ENCODE data around the gene RAB6B. TPM values are rescaled to one million over a fixed set of nuclear protein-coding genes. Genes with fewer than 3 reads are reported as not detected.
A peak's percentile ranks its signal among the peaks of the same experiment; 100 is the strongest.

RAB6B gene
- total RNA-seq, 1 donor from 2014 or later = 11.3 TPM

DNA sequence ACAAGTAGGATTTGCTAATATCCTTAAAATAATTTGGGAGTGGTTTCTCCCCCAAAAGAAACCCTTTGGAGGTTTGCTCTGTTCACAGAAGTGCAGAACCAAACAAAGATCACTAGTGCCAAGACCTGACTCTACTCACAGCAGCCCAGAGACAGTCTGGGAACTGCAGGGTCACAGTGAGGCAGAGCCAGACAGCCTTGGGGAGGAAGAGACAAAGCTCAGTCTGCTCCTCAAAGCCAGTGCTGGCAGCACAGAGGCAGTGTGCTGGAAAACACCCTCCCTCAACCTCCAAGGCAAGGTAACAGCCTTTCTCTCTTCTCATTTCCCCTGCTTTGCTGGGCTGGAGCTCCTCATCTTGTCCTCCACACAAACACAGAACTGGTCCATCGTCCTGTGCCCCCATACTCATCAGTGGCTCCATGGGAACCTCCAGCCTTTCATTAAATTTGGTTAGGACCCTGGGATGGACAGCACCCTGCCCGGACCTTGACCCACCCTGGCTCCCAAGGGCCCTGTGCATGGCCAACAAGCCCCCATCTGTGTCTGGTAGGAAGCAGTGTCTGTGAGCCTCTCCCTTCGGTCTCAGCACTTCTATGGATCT lies 12.6 kb downstream of the RAB6B start:
- Mint-ChIP-seq H3K4me1 (ENCODE audit: unreplicated experiment) (no peaks in the 10 kb centered on the region), H3K4me3 (ENCODE audit: unreplicated experiment) (no peak overlapping the region), H3K36me3 (ENCODE audit: unreplicated experiment) (peaks cover 2% of the 10 kb centered on the region), H3K27me3 (ENCODE audit: unreplicated experiment) (no peaks in the 10 kb centered on the region), H3K27ac (ENCODE audit: unreplicated experiment) (no peak overlapping the region), H3K9me3 (ENCODE audit: unreplicated experiment) (peaks cover 10% of the 10 kb centered on the region)
- DNase-seq (ENCODE audit: extremely low spot score, unreplicated experiment) = peak; percentile 67
- TF ChIP-seq, protein P1, sequence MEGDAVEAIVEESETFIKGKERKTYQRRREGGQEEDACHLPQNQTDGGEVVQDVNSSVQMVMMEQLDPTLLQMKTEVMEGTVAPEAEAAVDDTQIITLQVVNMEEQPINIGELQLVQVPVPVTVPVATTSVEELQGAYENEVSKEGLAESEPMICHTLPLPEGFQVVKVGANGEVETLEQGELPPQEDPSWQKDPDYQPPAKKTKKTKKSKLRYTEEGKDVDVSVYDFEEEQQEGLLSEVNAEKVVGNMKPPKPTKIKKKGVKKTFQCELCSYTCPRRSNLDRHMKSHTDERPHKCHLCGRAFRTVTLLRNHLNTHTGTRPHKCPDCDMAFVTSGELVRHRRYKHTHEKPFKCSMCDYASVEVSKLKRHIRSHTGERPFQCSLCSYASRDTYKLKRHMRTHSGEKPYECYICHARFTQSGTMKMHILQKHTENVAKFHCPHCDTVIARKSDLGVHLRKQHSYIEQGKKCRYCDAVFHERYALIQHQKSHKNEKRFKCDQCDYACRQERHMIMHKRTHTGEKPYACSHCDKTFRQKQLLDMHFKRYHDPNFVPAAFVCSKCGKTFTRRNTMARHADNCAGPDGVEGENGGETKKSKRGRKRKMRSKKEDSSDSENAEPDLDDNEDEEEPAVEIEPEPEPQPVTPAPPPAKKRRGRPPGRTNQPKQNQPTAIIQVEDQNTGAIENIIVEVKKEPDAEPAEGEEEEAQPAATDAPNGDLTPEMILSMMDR (IDR thresholded peaks at IDR 0.05) = no peak

DNA sequence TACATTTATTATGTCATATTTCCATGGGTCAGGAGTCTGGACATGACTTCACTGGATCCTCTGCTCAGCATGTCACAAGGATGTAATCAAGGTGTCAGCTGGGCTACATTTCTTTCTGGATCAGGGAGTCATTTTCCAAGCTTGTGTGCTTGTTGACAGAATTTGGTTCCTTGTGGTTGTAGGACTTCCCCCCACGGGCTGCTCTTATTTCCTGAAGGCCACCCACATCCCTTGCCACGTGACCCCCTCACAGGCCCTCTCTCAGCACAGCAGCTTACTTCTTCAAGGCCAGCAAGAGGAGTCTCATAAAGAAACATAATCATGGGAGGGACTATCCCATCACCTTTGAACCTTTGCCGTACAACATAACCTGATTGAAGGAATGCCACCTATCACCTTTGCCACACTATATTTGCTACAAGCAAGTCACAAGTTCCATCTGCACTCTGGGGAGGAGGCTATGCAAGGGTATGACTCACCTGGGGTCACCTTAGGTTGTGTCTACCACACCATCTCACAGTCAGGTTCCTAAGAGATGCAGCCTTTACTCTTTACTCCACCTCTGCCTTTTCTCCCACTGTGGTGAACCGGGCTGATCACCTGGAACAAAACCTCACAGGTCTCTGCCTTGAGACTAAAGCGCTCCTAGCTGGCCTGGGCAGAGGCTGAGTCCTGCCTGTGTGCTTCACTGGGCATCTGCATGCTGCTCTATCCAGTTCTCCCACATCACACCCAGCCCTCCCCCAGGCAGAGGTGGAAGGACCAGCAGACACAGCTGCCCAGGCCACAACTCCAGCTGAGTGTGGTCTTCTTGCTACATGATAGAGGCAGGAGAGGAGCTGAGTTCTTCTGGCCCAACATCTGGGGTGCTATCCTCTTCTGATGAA lies 13.5 kb downstream of the RAB6B start:
- Mint-ChIP-seq H3K4me3 (ENCODE audit: unreplicated experiment) (no peak overlapping the region), H3K27me3 (ENCODE audit: unreplicated experiment) (no peaks in the 10 kb centered on the region), H3K36me3 (ENCODE audit: unreplicated experiment) (peaks cover 2% of the 10 kb centered on the region), H3K4me1 (ENCODE audit: unreplicated experiment) (no peaks in the 10 kb centered on the region), H3K27ac (ENCODE audit: unreplicated experiment) (no peak overlapping the region), H3K9me3 (ENCODE audit: unreplicated experiment) (peaks cover 13% of the 10 kb centered on the region)
- peak; percentile 68 for DNase-seq (ENCODE audit: extremely low spot score, unreplicated experiment)
- TF ChIP-seq, protein P1 (IDR thresholded peaks at IDR 0.05) = no peak

DNA sequence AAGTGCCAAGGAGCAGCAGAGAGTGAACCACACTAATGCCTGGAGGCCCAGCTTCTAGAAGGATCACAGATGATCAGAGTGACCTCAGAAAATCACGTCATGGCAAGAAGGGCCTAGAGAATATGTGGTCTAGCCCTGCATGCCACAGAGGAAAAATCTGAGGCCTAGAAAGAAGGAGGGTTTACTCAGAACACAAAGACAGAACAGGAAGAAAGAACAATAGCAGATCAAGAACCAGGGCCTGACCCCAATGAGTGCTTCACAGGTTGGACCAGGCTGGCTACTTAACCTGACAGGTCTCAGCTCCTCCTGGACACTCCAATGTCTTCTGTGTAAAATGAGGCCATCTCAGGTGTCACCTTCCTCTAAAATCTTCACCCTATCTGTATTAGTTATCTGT lies 14.2 kb downstream of the RAB6B start:
- Mint-ChIP-seq H3K27ac (ENCODE audit: unreplicated experiment) (no peak overlapping the region), H3K4me3 (ENCODE audit: unreplicated experiment) (no peak overlapping the region), H3K4me1 (ENCODE audit: unreplicated experiment) (no peaks in the 10 kb centered on the region), H3K36me3 (ENCODE audit: unreplicated experiment) (peaks cover 2% of the 10 kb centered on the region), H3K9me3 (ENCODE audit: unreplicated experiment) (peaks cover 13% of the 10 kb centered on the region), H3K27me3 (ENCODE audit: unreplicated experiment) (no peaks in the 10 kb centered on the region)
- TF ChIP-seq, protein P1 (IDR thresholded peaks at IDR 0.05) = no peak
- peak; percentile 34 for DNase-seq (ENCODE audit: extremely low spot score, unreplicated experiment)

DNA sequence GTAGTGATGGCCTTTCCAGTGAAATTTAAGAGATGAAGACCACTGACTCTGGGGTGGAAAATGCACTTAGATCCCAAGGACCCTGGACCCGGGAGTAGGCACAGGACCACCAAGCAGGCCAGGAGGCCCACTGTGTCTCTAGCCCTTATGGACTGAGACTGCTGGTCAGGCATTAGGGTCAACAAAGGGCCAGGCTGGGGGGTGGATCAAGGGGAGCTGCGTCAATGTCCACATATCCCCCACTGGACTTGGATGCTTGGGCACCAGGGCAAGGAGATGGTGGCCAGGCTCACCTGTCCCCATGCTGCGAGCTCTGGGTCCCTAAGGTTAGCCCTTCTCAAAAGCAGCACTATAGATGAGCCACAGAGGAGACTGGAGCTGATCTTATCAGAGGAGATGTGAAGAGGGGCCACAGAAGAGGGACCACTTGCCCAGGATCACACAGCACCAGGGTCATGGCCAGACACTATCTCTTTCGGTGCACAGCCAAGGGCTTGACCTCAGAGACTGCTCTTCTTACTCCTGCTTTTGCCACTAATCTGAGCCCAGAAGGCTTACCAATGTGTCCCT lies 14.7 kb downstream of the RAB6B start:
- no peaks in the 10 kb centered on the region for H3K27me3 Mint-ChIP-seq (ENCODE audit: unreplicated experiment)
- H3K4me3 Mint-ChIP-seq (ENCODE audit: unreplicated experiment) = no peak overlapping the region
- H3K9me3 Mint-ChIP-seq (ENCODE audit: unreplicated experiment) = peaks cover 13% of the 10 kb centered on the region
- peak; percentile 65 for DNase-seq (ENCODE audit: extremely low spot score, unreplicated experiment)
- H3K4me1 Mint-ChIP-seq (ENCODE audit: unreplicated experiment) = no peaks in the 10 kb centered on the region
- H3K27ac Mint-ChIP-seq (ENCODE audit: unreplicated experiment) = no peak overlapping the region
- H3K36me3 Mint-ChIP-seq (ENCODE audit: unreplicated experiment) = peaks cover 2% of the 10 kb centered on the region
- TF ChIP-seq, protein P1 (IDR thresholded peaks at IDR 0.05) = no peak

DNA sequence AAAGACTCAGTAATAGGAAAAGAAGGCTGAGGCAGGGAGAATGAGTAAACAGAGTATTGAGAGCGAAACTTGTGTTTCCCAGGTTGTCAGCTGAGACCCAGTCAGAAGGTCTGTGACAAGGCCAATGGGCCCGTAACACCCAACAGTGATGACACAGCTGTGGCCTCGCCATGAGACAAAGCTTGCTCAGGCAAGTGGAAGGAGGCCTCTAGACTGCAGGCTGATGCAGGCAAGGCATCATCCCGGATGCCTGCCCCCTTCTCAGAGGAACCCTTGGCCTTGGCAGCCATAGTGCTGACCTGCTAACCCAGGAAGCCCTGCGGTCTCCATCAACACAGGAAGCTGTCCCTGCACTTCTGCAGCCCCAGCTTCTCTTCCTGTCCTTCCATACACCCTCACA lies 15.4 kb downstream of the RAB6B start:
- DNase-seq (ENCODE audit: extremely low spot score, unreplicated experiment) = peak; percentile 68
- H3K36me3 Mint-ChIP-seq (ENCODE audit: unreplicated experiment) = peaks cover 2% of the 10 kb centered on the region
- no peaks in the 10 kb centered on the region for H3K4me1 Mint-ChIP-seq (ENCODE audit: unreplicated experiment)
- H3K27ac Mint-ChIP-seq (ENCODE audit: unreplicated experiment) = no peak overlapping the region
- peaks cover 13% of the 10 kb centered on the region for H3K9me3 Mint-ChIP-seq (ENCODE audit: unreplicated experiment)
- no peaks in the 10 kb centered on the region for H3K27me3 Mint-ChIP-seq (ENCODE audit: unreplicated experiment)
- no peak overlapping the region for H3K4me3 Mint-ChIP-seq (ENCODE audit: unreplicated experiment)
- TF ChIP-seq, protein P1 (IDR thresholded peaks at IDR 0.05) = no peak

All from osteocyte (in vitro differentiated cells).